Measurements from ENCODE around the gene CSTF3.

The CSTF3 gene

DNA sequence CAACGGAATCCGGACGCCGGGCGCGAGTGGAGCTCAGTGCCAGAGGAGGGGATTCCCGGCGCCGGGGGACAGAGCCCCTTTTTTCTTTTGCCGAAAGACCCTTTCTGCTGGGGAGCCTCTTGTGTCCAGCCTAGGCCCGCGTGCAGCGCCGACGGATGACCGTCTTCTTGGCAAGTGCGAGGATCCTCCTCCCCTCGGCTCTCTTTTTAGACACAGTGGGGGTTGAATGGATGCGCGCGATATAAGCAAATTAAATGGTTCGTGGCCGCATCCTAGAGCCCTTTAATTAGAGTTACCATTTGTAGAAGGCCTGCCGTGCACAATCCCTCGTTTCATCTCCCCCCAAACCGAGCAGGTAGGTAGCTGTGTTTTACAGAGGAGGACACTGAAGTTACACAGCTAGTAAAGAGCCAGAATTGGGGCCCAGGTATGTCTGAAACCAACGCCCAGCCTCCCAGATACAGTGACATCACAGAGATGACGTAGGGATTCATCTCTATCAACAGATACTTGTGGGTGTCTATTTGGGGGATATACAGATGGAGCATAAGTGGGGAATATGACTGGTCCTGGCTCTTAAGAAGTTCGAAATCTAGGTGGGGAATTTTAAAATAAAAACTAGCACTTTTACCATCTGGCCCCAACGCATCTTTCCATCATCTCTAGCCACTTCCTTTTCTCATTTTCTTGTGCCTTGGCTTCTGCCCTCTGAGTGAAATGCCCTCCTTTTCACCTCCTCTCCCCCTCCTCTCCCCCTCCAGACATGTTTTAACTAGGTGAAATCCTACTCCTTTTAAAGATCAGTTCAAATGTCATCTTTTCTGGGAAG lies 121.0 kb downstream of the CSTF3 start:
- peak; percentile 47 to 65 for DNase-seq

DNA sequence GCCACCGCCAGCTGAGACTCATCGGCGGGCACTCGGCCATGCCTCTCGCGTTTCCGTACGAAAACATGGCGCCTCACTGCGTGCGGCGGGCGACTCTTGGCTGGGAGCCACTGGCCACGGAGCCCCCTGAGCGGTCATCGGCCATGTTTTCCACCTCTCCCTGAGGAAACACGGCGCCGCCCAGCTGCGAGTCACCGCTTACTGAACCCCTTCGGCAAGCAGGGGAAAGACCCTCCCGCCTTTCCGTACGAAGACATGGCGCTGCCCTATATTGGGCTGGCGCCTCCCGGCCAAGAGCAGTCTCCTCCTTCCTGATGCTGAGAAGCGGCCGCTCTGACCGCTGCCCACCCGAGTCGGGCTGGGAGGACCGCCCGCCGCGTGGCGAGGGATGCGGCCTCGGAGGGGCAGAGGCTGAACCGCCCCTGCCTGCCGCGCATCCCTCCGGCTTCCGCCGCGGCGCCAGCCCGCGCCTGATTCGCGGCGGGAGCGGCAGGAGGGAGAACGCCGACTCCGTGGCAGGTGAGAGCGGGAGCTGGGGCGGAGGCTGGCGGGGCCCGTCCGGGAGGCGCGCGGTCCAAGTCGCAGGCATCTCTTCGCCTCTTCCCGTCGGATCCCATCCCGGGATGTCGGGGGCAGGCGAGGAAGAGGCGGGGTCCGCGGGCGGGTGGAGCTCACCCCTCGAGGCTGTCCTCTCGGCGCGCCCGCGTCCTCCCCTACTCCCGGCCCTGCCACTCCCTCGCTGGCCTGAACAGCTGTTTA lies 121.8 kb downstream of the CSTF3 start, which contains the start of gene TCP11L1:
Gene TCP11L1 (plus strand): TSS at position 299 of the 759 bp plus-strand sequence. CDS start 4,202 bp downstream, outside the sequence.
- peak; percentile 81 for DNase-seq

DNA sequence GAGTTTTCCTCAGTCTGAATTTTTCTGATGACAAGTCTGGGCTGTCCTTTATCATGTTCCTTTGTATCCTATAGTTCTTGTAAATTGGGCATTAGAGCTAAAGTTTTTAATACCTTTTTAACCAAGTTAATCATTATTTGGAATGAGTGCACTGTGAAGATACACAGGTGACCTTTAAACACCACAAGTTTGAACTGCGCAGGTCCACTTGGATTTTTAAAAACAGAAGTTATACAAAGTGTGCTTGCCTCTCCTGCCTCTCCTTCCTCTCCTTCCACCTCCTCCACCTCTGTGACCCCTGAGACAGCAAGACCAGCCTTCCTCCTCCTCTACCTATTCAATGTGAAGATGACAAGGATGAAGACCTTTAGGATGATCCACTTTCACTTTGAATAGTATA lies 126.3 kb downstream of the CSTF3 start:
- DNase-seq = no peak

Data from CD4-positive, alpha-beta T cell treated with Interleukin-1 beta for 1 hour (primary cell).